Psoas muscle (tissue), 8 donors: Measurements from ENCODE around the gene NR2F1-AS1. TPM values are rescaled to one million over a fixed set of nuclear protein-coding genes. Genes with fewer than 3 reads are reported as not detected.

Source experiments
- ATAC-seq, 4 donors: fragments of 200-7000 bp; cut with Tn5 transposase; one replicate each; pipeline ENCODE4 v1.9.1; 2020; ENCODE audit warnings: moderate library complexity in 3 of 4, mild to moderate bottlenecking in 2 of 4
- DNase-seq, 2 donors: peaks; one replicate each; pipeline ENCODE4 v3.0.0-alpha.2; 2020
- H3K27ac ChIP-seq: fragments of 200-600 bp; one replicate; pipeline ENCODE4 v1.8.0; 2022
- H3K27me3 ChIP-seq, 3 donors: fragments of 200-600 bp in 1 of 3; one replicate each; pipeline versions ENCODE4 v1.6.1 to v1.8.0; 2013 to 2022; ENCODE audit warnings: low read length in 2 of 3, mild to moderate bottlenecking in 2 of 3, moderate library complexity in 1 of 3; ENCODE audit not compliant: insufficient read depth in 3 of 3
- H3K36me3 ChIP-seq, 2 donors: fragments of 200-600 bp in 1 of 2; one replicate each; pipeline versions ENCODE4 v1.6.1 to v1.8.0; 2013 to 2022; ENCODE audit warnings: low read depth in 1 of 2, mild to moderate bottlenecking in 1 of 2, moderate library complexity in 1 of 2; ENCODE audit not compliant: insufficient read depth in 1 of 2
- H3K4me1 ChIP-seq: fragments of 200-600 bp; one replicate; pipeline ENCODE4 v1.8.0; 2022
- H3K4me3 ChIP-seq: fragments of 200-600 bp; one replicate; pipeline ENCODE4 v1.8.0; 2022; ENCODE audit warnings: mild to moderate bottlenecking
- H3K9me3 ChIP-seq: fragments of 200-600 bp; one replicate; pipeline ENCODE4 v1.8.0; 2022
- CTCF ChIP-seq: fragments of 200-600 bp; IDR thresholded peaks from one replicate; pipeline ENCODE4 v1.8.0; 2022; ENCODE audit warnings: antibody characterized with exemption
- WGBS, 3 donors: extraction: QIAGEN DNeasy Blood & Tissue Kit; methylation state at CpG; one replicate each; pipeline versions ENCODE4 v1.1.6 to v1.1.7; 2013; 5-methylcytosine and 5-hydroxymethylcytosine counted together
- intact Hi-C, 2 donors: fragments of 100-400 bp; cut with DNase I; formaldehyde crosslinking; loops; one replicate each; pipeline versions ENCODE4 v1.11.0 to v1.14.2; 2022
- polyA plus RNA-seq, 3 donors: library from polyadenylated mRNA; stranded (reverse); fragments of 200-250 nt; gene quantifications; one replicate each; pipeline ENCODE4 v1.2.3, GENCODE V29; 2013
- total RNA-seq, 4 donors: library from RNA; stranded (reverse); fragmentation: NEBNext Ultra II Directional in 2 of 4; extraction: Animal tissue kit (Norgen Biotek cat#: 25700) in 2 of 4; gene quantifications; one replicate each; pipeline versions ENCODE4 v1.2.1 to v1.2.4, GENCODE V29; 2021 to 2023
- donor health status: healthy with polysubstance abuse.
- donor health status: DM: no; HTN: no; CAD: no; lungs with moderate emphysema.
- donor health status: Bipolar disorder and iron deficiency.
- donor health status: healthy.
- donor health status: DM: yes; HTN: yes; CAD: no.
- donor health status: DM: no; HTN: no; CAD: no.
- donor health status: DM: no; HTN: no; CAD: no.
- donor health status: DM: yes; HTN: yes; CAD: no.

NR2F1-AS1 gene
- total and polyA plus RNA-seq, 7 donors: 0.13 to 1.5 (median 0.42) TPM

- no peaks in the 10 kb centered on the region for H3K9me3 ChIP-seq
- DNase-seq: no peak
- no peak overlapping the region for H3K4me3 ChIP-seq
- TF ChIP-seq CTCF: no peak
- no peak overlapping the region for H3K27ac ChIP-seq
- peaks cover 7% of the 10 kb centered on the region for H3K4me1 ChIP-seq
- no peak for ATAC-seq
- intact Hi-C loops: loop anchor here in 1 of 2 donors (10.0 kb wide), 1 partner anchor 317 kb away; no protein-coding TSS in a partner anchor
- peaks cover 0 to 60% (median 0%) of the 10 kb centered on the region in 3 donors for H3K27me3 ChIP-seq
- H3K36me3 ChIP-seq: no peaks in the 10 kb centered on the region
- 81 to 89% (median 83%) methylated on average over 25 of the region's 25 CpGs for WGBS, 3 donors
Observed at GRCh38 chr5:93577854-93578812, 2.9 kb downstream of the NR2F1-AS1 start.

- H3K36me3 ChIP-seq: no peaks in the 10 kb centered on the region
- H3K27me3 ChIP-seq: peaks cover 0 to 65% (median 6%) of the 10 kb centered on the region in 3 donors
- 86 to 90% (median 90%) methylated on average over 9 of the region's 9 CpGs for WGBS, 3 donors
- H3K27ac ChIP-seq: no peak overlapping the region
- no peak overlapping the region for H3K4me3 ChIP-seq
- ATAC-seq (no peak), DNase-seq (no peak)
- H3K4me1 ChIP-seq: peaks cover 7% of the 10 kb centered on the region
- no peaks in the 10 kb centered on the region for H3K9me3 ChIP-seq
- intact Hi-C loops: loop anchor here in 1 of 2 donors (10.0 kb wide), 1 partner anchor 318 kb away; no protein-coding TSS in a partner anchor
- TF ChIP-seq CTCF: no peak
Observed at GRCh38 chr5:93576994-93577853, 3.8 kb downstream of the NR2F1-AS1 start.

- Histone ChIP-seq H3K27me3 (peaks cover 0 to 78% (median 12%) of the 10 kb centered on the region in 3 donors), H3K36me3 (no peaks in the 10 kb centered on the region), H3K4me3 (no peak overlapping the region), H3K27ac (no peak overlapping the region), H3K9me3 (no peaks in the 10 kb centered on the region), H3K4me1 (peaks cover 7% of the 10 kb centered on the region)
- DNase-seq: no peak
- TF ChIP-seq CTCF: no peak
- no peak for ATAC-seq
- 87 to 92% (median 91%) methylated on average over 6 of the region's 6 CpGs for WGBS, 3 donors
- intact Hi-C loops: loop anchor here in 1 of 2 donors (10.0 kb wide), 1 partner anchor 319 kb away; no protein-coding TSS in a partner anchor
Observed at GRCh38 chr5:93575461-93576414, 5.3 kb downstream of the NR2F1-AS1 start.
